Measurements from ENCODE around the gene EIF3F. TPM values are rescaled to one million over a fixed set of nuclear protein-coding genes. Genes with fewer than 3 reads are reported as not detected.

Gene EIF3F
- total and polyA plus RNA-seq, 10 of the 15 experiments (the other 5 are each of a cell fraction or from before 2014, with no cell fraction given), result 81.3 to 461 (median 213) TPM

DNA sequence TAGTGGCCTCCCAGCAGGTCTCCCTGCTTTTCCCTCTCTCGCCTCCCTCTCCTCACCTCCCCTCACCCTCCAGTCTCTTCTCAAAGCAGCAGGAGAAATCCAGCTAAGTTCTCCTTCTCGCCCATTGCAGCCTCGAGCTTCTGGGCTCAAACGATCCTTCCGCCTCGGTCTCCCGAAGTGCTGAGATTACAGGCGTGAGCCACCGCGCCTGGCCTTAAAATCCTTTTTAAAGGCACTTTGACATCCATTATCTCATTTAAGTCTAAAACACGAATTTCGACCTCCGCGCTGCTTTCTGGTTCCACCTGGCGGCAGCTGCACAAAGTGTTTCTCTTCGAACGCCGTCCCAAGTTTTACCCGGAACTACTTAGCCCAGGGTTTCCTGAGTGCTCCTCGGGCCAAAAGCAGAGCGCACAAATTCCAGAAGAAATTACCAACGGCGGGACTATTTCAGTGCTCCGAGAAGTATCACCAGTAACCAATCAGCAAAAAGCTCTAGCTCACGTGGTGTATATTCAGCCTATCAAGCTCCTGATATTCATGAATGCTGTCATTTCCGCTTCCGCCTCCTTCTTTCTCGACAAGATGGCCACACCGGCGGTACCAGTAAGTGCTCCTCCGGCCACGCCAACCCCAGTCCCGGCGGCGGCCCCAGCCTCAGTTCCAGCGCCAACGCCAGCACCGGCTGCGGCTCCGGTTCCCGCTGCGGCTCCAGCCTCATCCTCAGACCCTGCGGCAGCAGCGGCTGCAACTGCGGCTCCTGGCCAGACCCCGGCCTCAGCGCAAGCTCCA lies at the start of gene EIF3F (continued):
- TF ChIP-seq, protein P1, sequence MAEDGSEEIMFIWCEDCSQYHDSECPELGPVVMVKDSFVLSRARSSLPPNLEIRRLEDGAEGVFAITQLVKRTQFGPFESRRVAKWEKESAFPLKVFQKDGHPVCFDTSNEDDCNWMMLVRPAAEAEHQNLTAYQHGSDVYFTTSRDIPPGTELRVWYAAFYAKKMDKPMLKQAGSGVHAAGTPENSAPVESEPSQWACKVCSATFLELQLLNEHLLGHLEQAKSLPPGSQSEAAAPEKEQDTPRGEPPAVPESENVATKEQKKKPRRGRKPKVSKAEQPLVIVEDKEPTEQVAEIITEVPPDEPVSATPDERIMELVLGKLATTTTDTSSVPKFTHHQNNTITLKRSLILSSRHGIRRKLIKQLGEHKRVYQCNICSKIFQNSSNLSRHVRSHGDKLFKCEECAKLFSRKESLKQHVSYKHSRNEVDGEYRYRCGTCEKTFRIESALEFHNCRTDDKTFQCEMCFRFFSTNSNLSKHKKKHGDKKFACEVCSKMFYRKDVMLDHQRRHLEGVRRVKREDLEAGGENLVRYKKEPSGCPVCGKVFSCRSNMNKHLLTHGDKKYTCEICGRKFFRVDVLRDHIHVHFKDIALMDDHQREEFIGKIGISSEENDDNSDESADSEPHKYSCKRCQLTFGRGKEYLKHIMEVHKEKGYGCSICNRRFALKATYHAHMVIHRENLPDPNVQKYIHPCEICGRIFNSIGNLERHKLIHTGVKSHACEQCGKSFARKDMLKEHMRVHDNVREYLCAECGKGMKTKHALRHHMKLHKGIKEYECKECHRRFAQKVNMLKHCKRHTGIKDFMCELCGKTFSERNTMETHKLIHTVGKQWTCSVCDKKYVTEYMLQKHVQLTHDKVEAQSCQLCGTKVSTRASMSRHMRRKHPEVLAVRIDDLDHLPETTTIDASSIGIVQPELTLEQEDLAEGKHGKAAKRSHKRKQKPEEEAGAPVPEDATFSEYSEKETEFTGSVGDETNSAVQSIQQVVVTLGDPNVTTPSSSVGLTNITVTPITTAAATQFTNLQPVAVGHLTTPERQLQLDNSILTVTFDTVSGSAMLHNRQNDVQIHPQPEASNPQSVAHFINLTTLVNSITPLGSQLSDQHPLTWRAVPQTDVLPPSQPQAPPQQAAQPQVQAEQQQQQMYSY (CRISPR knock-in tag; IDR thresholded peaks at IDR 0.05), result no peak
- TF ChIP-seq NFIC (IDR thresholded peaks at IDR 0.05; ENCODE audit: low read depth, low read length) (peak; percentile 60), CEBPB (IDR thresholded peaks at IDR 0.05; ENCODE audit: borderline replicate concordance in 1 of 2, low read depth in 2 of 2, low read length in 2 of 2) (no peak), ZSCAN29 (IDR thresholded peaks at IDR 0.05) (peak; percentile 26; the same call in 1 of the 2 replicates), SIX5 (IDR thresholded peaks at IDR 0.05; ENCODE audit: low read depth, low read length, severe bottlenecking) (peak; percentile 65), CHD2 (IDR thresholded peaks at IDR 0.05; ENCODE audit: borderline replicate concordance, low read depth, low read length) (peak; percentile 62; the same call in 1 of the 2 replicates), BACH1 (IDR thresholded peaks at IDR 0.05; ENCODE audit: borderline replicate concordance) (no peak), TBL1XR1 (IDR thresholded peaks at IDR 0.05; ENCODE audit: low read depth, low read length) (0 out of 2 replicates have a peak, but pooled peaks have one; percentile 44), IKZF1 (conservative IDR thresholded peaks at IDR 0.05) (peak; percentile 95), TCF7 (IDR thresholded peaks at IDR 0.05; ENCODE audit: borderline replicate concordance) (peak; percentile 53; the same call in 1 of the 2 replicates)
- TF ChIP-seq, protein P2, sequence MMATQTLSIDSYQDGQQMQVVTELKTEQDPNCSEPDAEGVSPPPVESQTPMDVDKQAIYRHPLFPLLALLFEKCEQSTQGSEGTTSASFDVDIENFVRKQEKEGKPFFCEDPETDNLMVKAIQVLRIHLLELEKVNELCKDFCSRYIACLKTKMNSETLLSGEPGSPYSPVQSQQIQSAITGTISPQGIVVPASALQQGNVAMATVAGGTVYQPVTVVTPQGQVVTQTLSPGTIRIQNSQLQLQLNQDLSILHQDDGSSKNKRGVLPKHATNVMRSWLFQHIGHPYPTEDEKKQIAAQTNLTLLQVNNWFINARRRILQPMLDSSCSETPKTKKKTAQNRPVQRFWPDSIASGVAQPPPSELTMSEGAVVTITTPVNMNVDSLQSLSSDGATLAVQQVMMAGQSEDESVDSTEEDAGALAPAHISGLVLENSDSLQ (IDR thresholded peaks at IDR 0.05), result peak; percentile 50; the same call in 1 of the 2 replicates
- TF ChIP-seq, protein P3, sequence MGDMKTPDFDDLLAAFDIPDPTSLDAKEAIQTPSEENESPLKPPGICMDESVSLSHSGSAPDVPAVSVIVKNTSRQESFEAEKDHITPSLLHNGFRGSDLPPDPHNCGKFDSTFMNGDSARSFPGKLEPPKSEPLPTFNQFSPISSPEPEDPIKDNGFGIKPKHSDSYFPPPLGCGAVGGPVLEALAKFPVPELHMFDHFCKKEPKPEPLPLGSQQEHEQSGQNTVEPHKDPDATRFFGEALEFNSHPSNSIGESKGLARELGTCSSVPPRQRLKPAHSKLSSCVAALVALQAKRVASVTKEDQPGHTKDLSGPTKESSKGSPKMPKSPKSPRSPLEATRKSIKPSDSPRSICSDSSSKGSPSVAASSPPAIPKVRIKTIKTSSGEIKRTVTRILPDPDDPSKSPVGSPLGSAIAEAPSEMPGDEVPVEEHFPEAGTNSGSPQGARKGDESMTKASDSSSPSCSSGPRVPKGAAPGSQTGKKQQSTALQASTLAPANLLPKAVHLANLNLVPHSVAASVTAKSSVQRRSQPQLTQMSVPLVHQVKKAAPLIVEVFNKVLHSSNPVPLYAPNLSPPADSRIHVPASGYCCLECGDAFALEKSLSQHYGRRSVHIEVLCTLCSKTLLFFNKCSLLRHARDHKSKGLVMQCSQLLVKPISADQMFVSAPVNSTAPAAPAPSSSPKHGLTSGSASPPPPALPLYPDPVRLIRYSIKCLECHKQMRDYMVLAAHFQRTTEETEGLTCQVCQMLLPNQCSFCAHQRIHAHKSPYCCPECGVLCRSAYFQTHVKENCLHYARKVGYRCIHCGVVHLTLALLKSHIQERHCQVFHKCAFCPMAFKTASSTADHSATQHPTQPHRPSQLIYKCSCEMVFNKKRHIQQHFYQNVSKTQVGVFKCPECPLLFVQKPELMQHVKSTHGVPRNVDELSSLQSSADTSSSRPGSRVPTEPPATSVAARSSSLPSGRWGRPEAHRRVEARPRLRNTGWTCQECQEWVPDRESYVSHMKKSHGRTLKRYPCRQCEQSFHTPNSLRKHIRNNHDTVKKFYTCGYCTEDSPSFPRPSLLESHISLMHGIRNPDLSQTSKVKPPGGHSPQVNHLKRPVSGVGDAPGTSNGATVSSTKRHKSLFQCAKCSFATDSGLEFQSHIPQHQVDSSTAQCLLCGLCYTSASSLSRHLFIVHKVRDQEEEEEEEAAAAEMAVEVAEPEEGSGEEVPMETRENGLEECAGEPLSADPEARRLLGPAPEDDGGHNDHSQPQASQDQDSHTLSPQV (IDR thresholded peaks at IDR 0.05), result 0 out of 2 replicates have a peak, but pooled peaks have one; percentile 52
- TF ChIP-seq, protein P4, sequence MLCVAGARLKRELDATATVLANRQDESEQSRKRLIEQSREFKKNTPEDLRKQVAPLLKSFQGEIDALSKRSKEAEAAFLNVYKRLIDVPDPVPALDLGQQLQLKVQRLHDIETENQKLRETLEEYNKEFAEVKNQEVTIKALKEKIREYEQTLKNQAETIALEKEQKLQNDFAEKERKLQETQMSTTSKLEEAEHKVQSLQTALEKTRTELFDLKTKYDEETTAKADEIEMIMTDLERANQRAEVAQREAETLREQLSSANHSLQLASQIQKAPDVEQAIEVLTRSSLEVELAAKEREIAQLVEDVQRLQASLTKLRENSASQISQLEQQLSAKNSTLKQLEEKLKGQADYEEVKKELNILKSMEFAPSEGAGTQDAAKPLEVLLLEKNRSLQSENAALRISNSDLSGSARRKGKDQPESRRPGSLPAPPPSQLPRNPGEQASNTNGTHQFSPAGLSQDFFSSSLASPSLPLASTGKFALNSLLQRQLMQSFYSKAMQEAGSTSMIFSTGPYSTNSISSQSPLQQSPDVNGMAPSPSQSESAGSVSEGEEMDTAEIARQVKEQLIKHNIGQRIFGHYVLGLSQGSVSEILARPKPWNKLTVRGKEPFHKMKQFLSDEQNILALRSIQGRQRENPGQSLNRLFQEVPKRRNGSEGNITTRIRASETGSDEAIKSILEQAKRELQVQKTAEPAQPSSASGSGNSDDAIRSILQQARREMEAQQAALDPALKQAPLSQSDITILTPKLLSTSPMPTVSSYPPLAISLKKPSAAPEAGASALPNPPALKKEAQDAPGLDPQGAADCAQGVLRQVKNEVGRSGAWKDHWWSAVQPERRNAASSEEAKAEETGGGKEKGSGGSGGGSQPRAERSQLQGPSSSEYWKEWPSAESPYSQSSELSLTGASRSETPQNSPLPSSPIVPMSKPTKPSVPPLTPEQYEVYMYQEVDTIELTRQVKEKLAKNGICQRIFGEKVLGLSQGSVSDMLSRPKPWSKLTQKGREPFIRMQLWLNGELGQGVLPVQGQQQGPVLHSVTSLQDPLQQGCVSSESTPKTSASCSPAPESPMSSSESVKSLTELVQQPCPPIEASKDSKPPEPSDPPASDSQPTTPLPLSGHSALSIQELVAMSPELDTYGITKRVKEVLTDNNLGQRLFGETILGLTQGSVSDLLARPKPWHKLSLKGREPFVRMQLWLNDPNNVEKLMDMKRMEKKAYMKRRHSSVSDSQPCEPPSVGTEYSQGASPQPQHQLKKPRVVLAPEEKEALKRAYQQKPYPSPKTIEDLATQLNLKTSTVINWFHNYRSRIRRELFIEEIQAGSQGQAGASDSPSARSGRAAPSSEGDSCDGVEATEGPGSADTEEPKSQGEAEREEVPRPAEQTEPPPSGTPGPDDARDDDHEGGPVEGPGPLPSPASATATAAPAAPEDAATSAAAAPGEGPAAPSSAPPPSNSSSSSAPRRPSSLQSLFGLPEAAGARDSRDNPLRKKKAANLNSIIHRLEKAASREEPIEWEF (IDR thresholded peaks at IDR 0.05; ENCODE audit: insufficient replicate concordance, low read depth, low read length), result no peak
